Measurements from ENCODE around the gene MT1X. TPM values are rescaled to one million over a fixed set of nuclear protein-coding genes. Genes with fewer than 3 reads are reported as not detected.

Gene MT1X
- total RNA-seq, 1 donor from 2014 or later = 18.8 TPM

DNA sequence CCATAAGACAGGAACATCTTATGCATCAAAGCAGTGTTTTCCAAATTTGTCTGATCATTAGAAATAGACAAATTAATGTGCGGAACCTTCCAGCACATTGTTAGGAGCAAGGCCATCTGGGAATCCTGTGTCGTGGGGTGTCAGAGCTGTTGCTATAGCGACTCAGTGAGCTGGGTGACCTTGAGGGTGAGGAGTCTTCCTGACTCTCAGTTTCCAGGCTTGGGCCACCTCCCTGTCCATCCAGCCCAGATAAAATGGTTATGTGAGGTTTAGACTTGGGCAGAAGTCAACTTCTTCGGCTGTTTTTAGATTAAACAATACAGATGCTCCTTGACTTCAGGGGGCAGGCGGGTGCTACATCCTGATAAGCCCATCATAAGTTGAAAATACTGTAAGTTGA, 20.6 kb downstream of the MT1X start:
- Mint-ChIP-seq H3K4me1 (peaks cover 7% of the 10 kb centered on the region), H3K27me3 (ENCODE audit: low read depth) (no peaks in the 10 kb centered on the region), H3K27ac (ENCODE audit: unreplicated experiment) (no peak overlapping the region), H3K4me3 (no peak overlapping the region), H3K9me3 (no peaks in the 10 kb centered on the region), H3K36me3 (ENCODE audit: low read depth) (no peaks in the 10 kb centered on the region)
- TF ChIP-seq, protein P1, sequence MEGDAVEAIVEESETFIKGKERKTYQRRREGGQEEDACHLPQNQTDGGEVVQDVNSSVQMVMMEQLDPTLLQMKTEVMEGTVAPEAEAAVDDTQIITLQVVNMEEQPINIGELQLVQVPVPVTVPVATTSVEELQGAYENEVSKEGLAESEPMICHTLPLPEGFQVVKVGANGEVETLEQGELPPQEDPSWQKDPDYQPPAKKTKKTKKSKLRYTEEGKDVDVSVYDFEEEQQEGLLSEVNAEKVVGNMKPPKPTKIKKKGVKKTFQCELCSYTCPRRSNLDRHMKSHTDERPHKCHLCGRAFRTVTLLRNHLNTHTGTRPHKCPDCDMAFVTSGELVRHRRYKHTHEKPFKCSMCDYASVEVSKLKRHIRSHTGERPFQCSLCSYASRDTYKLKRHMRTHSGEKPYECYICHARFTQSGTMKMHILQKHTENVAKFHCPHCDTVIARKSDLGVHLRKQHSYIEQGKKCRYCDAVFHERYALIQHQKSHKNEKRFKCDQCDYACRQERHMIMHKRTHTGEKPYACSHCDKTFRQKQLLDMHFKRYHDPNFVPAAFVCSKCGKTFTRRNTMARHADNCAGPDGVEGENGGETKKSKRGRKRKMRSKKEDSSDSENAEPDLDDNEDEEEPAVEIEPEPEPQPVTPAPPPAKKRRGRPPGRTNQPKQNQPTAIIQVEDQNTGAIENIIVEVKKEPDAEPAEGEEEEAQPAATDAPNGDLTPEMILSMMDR (conservative IDR thresholded peaks at IDR 0.05) = no peak
- DNase-seq (ENCODE audit: low read depth, low spot score) = no peak

DNA sequence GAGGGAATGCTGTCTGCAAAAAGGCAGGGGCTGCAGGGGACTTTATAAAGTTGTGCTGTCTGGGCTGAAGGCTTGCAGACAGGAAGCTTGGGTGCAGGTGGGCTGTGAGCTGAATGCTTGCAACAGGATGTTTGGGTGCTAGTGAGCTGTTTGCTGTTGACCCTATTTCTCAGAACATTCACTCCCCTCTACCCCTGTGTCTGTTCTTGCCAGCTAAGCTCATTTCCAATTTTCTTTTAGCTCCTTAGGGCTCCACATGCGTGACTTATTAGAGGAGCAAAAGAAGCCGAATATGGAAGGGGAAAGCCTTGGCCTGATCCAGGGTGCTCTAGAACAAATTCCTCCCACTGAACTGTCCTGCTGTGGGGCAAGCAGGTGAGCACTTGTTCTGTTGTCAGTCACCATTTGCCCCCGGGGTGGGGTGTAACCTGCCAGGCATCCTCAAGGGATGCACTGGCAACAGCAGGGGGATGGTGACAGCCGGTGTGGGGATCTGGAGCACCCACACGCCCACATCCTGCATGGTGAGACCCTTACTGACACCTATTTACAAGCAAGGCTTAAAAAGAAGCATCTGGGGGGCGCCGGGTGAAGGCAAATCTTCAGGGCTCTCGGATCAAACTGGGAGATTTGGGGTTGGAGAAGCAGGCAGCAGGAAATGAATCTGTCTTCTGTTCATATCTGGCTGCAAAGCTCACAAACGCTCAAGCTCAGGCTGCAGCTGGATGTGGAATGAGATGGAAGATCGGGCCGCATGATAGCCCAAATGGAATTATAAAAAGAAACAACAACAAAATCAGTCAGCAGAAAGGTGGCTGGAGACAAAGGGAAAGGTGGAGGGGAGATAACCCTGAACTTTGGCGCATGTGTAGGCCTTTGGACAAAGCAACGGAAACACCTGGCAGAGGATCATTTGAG, 26.5 kb downstream of the MT1X start:
- peak overlapping the region; percentile 88 for H3K27ac Mint-ChIP-seq (ENCODE audit: unreplicated experiment)
- no peaks in the 10 kb centered on the region for H3K4me1 Mint-ChIP-seq
- no peaks in the 10 kb centered on the region for H3K36me3 Mint-ChIP-seq (ENCODE audit: low read depth)
- H3K27me3 Mint-ChIP-seq (ENCODE audit: low read depth) = no peaks in the 10 kb centered on the region
- H3K4me3 Mint-ChIP-seq = no peak overlapping the region
- H3K9me3 Mint-ChIP-seq = peaks cover 3% of the 10 kb centered on the region
- no peak for DNase-seq (ENCODE audit: low read depth, low spot score)
- TF ChIP-seq, protein P1 (conservative IDR thresholded peaks at IDR 0.05) = no peak

DNA sequence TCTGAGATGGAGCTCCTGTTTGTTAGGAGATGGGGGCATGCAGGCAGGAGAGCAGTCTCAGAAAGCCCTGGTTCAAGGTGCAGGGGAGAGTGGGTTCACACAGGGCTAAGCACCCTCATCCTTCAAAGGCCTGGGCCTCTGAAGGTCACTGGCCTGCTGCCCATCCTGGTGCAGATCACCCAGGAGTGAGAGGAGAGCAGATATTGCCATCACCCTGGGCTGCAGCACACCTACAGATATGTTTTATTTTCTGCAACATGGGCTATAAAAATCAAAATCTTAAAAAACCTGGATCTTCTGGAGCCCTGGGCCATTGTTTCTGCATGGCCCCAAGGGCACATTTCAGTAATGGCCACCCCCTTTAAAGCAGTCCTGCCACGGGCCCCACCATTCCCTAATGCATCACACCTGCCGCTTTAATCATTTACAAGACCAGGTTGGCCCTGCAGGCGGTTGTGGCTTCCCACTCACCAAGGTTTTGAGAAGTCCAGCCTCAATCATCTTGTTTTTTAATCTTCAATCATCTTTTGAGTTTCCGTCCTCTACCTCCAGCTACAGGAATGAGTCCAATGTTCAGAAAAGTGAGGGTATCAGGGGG, 27.3 kb downstream of the MT1X start:
- no peaks in the 10 kb centered on the region for H3K27me3 Mint-ChIP-seq (ENCODE audit: low read depth)
- no peak for DNase-seq (ENCODE audit: low read depth, low spot score)
- TF ChIP-seq, protein P1 (conservative IDR thresholded peaks at IDR 0.05) = no peak
- peaks cover 3% of the 10 kb centered on the region for H3K9me3 Mint-ChIP-seq
- H3K36me3 Mint-ChIP-seq (ENCODE audit: low read depth) = no peaks in the 10 kb centered on the region
- H3K4me1 Mint-ChIP-seq = no peaks in the 10 kb centered on the region
- H3K27ac Mint-ChIP-seq (ENCODE audit: unreplicated experiment) = peak overlapping the region; percentile 88
- H3K4me3 Mint-ChIP-seq = no peak overlapping the region

DNA sequence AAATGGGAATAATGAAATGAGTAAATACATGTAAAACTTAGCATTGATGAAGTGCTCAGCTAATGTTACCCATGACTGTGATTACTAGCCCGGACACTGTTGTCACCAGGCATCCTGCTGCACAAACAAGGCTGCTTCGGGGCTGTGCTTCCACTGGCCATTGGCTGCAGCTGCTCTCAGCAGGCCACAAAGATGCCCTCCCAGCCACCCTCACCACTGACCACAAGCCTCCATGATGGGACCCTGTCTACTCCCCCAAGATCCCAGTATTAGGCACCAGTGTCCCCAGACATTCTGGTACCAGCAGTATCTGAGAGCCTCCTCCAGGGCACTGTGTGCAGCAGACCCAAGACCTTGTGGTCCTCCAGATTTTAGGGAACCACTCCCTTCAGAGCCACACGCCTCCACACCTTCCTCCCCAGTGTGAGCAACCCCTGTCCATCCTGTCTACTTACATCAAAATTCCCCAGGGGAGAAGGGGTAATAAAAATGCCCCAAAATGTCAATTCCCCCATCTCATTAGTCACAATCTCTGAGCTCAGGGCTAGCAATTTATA, 28.0 kb downstream of the MT1X start:
- Mint-ChIP-seq H3K9me3 (peaks cover 3% of the 10 kb centered on the region), H3K36me3 (ENCODE audit: low read depth) (no peaks in the 10 kb centered on the region), H3K27me3 (ENCODE audit: low read depth) (no peaks in the 10 kb centered on the region), H3K4me1 (no peaks in the 10 kb centered on the region), H3K4me3 (no peak overlapping the region), H3K27ac (ENCODE audit: unreplicated experiment) (no peak overlapping the region)
- TF ChIP-seq, protein P1 (conservative IDR thresholded peaks at IDR 0.05) = no peak
- DNase-seq (ENCODE audit: low read depth, low spot score) = no peak

DNA sequence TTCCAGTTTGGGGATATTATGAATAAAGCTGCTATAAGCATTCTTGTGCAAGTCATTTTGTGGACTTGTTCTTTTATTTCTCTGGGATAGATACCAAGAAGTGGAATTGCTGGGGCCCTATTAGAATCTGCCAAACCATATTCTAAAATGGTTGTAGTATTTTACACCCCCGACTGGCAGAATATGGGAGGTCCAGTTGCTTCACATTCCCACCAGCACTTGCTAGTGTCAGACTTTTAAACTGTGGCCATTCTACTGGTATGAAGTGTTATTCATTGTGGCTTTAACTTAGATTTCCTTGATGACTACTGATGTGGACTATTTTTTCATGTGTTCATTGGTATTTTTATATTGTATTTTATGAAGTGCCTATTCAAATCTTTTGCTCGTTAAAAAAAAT, 29.6 kb downstream of the MT1X start:
- TF ChIP-seq, protein P1 (conservative IDR thresholded peaks at IDR 0.05) = no peak
- Mint-ChIP-seq H3K4me3 (no peak overlapping the region), H3K27me3 (ENCODE audit: low read depth) (no peaks in the 10 kb centered on the region), H3K27ac (ENCODE audit: unreplicated experiment) (no peak overlapping the region), H3K36me3 (ENCODE audit: low read depth) (no peaks in the 10 kb centered on the region), H3K4me1 (no peaks in the 10 kb centered on the region), H3K9me3 (peaks cover 3% of the 10 kb centered on the region)
- no peak for DNase-seq (ENCODE audit: low read depth, low spot score)
